Parathyroid adenoma (tissue), 2 donors: ENCODE measurements around the gene LHFPL6.

ENCODE experiments used
- H2AFZ ChIP-seq: fragments of 300-600 bp; sonication (generic); one replicate; pipeline ENCODE4 v1.7.0; 2017; ENCODE audit warnings: antibody characterized with exemption, mild to moderate bottlenecking
- H3K27ac ChIP-seq: fragments of 300-600 bp; sonication (generic); one replicate; pipeline ENCODE4 v1.7.0; 2017
- H3K27me3 ChIP-seq: fragments of 300-600 bp; sonication (generic); one replicate; pipeline ENCODE4 v1.7.0; 2017; ENCODE audit warnings: low read length; ENCODE audit not compliant: control insufficient read depth, insufficient read depth
- H3K36me3 ChIP-seq: fragments of 300-600 bp; sonication (generic); one replicate; pipeline ENCODE4 v1.7.0; 2017; ENCODE audit warnings: low read length; ENCODE audit not compliant: control insufficient read depth, insufficient read depth
- H3K4me1 ChIP-seq: fragments of 300-600 bp; sonication (generic); one replicate; pipeline ENCODE4 v1.7.0; 2017; ENCODE audit warnings: control low read depth
- H3K4me2 ChIP-seq: fragments of 300-600 bp; sonication (generic); one replicate; pipeline ENCODE4 v1.7.0; 2017; ENCODE audit warnings: low read length
- H3K4me3 ChIP-seq: fragments of 300-600 bp; sonication (generic); one replicate; pipeline ENCODE4 v1.7.0; 2017; ENCODE audit warnings: low read depth, low read length
- H3K79me2 ChIP-seq: fragments of 300-600 bp; sonication (generic); one replicate; pipeline ENCODE4 v1.7.0; 2017; ENCODE audit warnings: control low read depth
- H3K9ac ChIP-seq: fragments of 300-600 bp; sonication (generic); one replicate; pipeline ENCODE4 v1.7.0; 2017; ENCODE audit warnings: mild to moderate bottlenecking
- H3K9me3 ChIP-seq: fragments of 300-600 bp; sonication (generic); one replicate; pipeline ENCODE4 v1.7.0; 2017; ENCODE audit warnings: low read length; ENCODE audit not compliant: control insufficient read depth
- TF ChIP-seq, protein P1 (sequence below): fragments of 300-600 bp; sonication (generic); IDR thresholded peaks from one replicate; pipeline ENCODE4 v1.7.0; 2017; ENCODE audit warnings: antibody characterized with exemption, mild to moderate bottlenecking
- donor health status: primary hyperparathyroidism.

Gene LHFPL6

DNA sequence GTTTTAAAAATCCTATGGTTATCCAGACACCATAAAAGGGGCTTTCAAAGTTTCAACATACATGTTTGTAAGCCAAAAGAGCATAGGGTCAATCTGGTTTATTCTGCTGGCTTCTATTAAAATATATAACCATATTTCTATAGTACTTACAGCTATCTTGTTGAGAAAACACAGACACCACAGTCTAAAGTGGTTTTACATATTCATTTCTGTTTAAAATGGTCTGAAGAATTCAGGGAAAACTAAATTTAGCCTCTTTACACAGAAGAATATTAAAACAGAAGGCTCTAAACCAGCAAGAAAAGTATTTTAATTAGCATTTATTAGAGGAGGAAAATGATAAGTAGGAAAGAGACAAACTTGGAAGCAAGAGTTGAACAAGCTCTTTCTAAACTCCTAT lies 203.9 kb downstream of the LHFPL6 start:
- Histone ChIP-seq H3K4me2 (no peak overlapping the region), H3K9ac (no peak overlapping the region), H3K4me3 (no peak overlapping the region), H3K27me3 (no peaks in the 10 kb centered on the region), H3K36me3 (no peaks in the 10 kb centered on the region), H3K79me2 (no peaks in the 10 kb centered on the region), H3K9me3 (no peaks in the 10 kb centered on the region), H2AFZ (no peak overlapping the region), H3K27ac (no peak overlapping the region), H3K4me1 (no peaks in the 10 kb centered on the region)
- TF ChIP-seq, protein P1, sequence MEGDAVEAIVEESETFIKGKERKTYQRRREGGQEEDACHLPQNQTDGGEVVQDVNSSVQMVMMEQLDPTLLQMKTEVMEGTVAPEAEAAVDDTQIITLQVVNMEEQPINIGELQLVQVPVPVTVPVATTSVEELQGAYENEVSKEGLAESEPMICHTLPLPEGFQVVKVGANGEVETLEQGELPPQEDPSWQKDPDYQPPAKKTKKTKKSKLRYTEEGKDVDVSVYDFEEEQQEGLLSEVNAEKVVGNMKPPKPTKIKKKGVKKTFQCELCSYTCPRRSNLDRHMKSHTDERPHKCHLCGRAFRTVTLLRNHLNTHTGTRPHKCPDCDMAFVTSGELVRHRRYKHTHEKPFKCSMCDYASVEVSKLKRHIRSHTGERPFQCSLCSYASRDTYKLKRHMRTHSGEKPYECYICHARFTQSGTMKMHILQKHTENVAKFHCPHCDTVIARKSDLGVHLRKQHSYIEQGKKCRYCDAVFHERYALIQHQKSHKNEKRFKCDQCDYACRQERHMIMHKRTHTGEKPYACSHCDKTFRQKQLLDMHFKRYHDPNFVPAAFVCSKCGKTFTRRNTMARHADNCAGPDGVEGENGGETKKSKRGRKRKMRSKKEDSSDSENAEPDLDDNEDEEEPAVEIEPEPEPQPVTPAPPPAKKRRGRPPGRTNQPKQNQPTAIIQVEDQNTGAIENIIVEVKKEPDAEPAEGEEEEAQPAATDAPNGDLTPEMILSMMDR = no peak

- no peaks in the 10 kb centered on the region for H3K27me3 ChIP-seq
- no peaks in the 10 kb centered on the region for H3K79me2 ChIP-seq
- H3K4me3 ChIP-seq = no peak overlapping the region
- no peaks in the 10 kb centered on the region for H3K9me3 ChIP-seq
- H3K4me2 ChIP-seq = no peak overlapping the region
- TF ChIP-seq, protein P1 = no peak
- H3K27ac ChIP-seq = no peak overlapping the region
- no peak overlapping the region for H3K9ac ChIP-seq
- no peaks in the 10 kb centered on the region for H3K4me1 ChIP-seq
- no peaks in the 10 kb centered on the region for H3K36me3 ChIP-seq
- no peak overlapping the region for H2AFZ ChIP-seq
These were observed 205.1 kb downstream of the LHFPL6 start for GRCh38 chr13:39397896-39398265.

GRCh38 chr13:39397226-39397895 lies 205.6 kb downstream of the LHFPL6 start:
- H3K27ac ChIP-seq = no peak overlapping the region
- TF ChIP-seq, protein P1 = no peak
- no peak overlapping the region for H3K4me3 ChIP-seq
- H3K4me1 ChIP-seq = no peaks in the 10 kb centered on the region
- H3K79me2 ChIP-seq = no peaks in the 10 kb centered on the region
- H3K4me2 ChIP-seq = no peak overlapping the region
- H2AFZ ChIP-seq = no peak overlapping the region
- no peak overlapping the region for H3K9ac ChIP-seq
- no peaks in the 10 kb centered on the region for H3K9me3 ChIP-seq
- H3K27me3 ChIP-seq = no peaks in the 10 kb centered on the region
- H3K36me3 ChIP-seq = no peaks in the 10 kb centered on the region

DNA sequence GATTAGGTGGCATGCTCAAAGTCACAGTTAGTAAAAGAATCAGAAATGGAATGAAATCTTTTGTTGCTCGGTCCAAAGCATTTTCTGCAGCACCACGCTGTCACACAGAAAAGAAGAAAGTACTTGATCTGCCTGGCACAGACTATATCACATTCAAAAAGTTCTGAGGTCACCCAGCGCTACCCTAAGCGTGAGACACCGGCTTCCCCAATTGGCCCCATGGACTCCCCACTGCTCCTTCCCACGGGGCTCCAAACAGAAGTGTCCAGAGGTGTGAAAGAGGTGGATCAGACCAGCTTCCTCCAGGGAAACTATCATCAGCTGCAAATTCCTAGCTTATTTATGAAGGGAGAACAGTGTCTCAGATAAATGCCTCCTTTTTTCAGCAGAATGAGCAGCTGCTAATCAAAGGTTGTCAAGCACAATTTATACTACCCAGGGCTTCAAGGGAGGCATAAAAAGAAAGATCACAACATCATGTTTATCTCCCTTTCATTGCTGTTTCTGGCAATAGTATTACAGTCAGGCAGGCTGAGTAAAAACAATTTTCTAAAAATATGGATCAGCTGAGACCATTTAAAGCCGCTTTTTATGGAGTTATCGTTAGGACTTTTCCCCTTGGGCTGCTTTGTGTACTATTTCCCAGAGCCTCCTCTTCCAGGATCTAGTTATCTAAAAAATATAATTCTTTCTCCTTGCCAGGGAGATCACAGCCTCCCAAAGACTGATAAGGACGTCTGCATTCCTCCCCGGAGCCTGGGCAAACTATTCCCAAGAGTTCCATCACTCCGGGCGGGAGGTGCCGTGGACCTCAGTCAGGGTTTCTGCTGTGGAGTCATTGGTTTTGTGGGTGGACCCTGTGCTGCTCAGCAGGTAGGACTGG lies 208.0 kb downstream of the LHFPL6 start:
- Histone ChIP-seq H3K4me3 (no peak overlapping the region), H3K27me3 (no peaks in the 10 kb centered on the region), H2AFZ (no peak overlapping the region), H3K9ac (no peak overlapping the region), H3K27ac (no peak overlapping the region), H3K9me3 (no peaks in the 10 kb centered on the region), H3K4me1 (no peaks in the 10 kb centered on the region), H3K4me2 (no peak overlapping the region), H3K36me3 (no peaks in the 10 kb centered on the region), H3K79me2 (no peaks in the 10 kb centered on the region)
- TF ChIP-seq, protein P1 = no peak
